Measurements from ENCODE around the gene AKAP3.

DNA sequence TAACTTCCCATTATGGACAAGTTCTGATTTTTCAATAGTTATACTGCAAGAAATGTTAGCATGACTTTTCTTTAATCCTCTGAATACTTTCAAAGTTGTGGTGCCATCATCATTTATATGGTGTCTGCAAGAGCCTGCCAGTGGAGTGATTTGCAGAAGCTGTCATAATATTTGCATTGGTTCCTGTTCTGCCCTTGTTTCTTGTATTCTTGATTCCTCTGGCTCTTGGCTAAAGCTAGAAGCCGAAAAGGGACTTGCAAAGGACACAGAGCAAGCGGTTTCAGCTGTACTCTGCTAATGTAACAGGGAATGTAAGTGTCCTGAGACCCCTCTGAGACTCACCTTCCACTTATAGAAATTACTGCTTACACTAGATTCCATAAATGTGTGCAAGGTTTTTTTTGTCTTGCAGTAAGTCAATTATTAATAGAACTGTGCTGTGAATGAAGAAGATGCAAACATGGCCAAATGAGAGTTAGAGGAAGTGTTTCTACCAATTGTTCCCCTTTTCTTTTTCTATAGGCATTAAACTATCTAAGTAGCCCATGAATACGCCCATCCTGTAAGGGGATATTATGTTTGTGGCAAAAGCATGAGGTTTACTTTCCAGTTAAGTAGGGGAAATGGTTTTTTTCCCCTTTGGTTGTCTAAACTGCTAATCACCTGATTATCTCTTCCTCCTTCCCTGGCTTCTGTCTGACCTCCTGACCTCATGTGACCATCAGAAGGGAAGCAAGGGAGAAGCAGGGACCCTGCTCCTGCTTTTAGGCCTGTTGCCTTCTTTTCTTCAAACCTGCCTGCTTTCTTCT is 81.6 kb downstream of the AKAP3 start:
- TF ChIP-seq ZNF155 (tag by site-specific recombination; IDR thresholded peaks at IDR 0.05): no peak
- TF ChIP-seq ZNF626 (tag by site-specific recombination; IDR thresholded peaks at IDR 0.05): no peak
- TF ChIP-seq, protein P1, sequence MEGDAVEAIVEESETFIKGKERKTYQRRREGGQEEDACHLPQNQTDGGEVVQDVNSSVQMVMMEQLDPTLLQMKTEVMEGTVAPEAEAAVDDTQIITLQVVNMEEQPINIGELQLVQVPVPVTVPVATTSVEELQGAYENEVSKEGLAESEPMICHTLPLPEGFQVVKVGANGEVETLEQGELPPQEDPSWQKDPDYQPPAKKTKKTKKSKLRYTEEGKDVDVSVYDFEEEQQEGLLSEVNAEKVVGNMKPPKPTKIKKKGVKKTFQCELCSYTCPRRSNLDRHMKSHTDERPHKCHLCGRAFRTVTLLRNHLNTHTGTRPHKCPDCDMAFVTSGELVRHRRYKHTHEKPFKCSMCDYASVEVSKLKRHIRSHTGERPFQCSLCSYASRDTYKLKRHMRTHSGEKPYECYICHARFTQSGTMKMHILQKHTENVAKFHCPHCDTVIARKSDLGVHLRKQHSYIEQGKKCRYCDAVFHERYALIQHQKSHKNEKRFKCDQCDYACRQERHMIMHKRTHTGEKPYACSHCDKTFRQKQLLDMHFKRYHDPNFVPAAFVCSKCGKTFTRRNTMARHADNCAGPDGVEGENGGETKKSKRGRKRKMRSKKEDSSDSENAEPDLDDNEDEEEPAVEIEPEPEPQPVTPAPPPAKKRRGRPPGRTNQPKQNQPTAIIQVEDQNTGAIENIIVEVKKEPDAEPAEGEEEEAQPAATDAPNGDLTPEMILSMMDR (tag by site-specific recombination; IDR thresholded peaks at IDR 0.05): no peak
- TF ChIP-seq, protein P2, sequence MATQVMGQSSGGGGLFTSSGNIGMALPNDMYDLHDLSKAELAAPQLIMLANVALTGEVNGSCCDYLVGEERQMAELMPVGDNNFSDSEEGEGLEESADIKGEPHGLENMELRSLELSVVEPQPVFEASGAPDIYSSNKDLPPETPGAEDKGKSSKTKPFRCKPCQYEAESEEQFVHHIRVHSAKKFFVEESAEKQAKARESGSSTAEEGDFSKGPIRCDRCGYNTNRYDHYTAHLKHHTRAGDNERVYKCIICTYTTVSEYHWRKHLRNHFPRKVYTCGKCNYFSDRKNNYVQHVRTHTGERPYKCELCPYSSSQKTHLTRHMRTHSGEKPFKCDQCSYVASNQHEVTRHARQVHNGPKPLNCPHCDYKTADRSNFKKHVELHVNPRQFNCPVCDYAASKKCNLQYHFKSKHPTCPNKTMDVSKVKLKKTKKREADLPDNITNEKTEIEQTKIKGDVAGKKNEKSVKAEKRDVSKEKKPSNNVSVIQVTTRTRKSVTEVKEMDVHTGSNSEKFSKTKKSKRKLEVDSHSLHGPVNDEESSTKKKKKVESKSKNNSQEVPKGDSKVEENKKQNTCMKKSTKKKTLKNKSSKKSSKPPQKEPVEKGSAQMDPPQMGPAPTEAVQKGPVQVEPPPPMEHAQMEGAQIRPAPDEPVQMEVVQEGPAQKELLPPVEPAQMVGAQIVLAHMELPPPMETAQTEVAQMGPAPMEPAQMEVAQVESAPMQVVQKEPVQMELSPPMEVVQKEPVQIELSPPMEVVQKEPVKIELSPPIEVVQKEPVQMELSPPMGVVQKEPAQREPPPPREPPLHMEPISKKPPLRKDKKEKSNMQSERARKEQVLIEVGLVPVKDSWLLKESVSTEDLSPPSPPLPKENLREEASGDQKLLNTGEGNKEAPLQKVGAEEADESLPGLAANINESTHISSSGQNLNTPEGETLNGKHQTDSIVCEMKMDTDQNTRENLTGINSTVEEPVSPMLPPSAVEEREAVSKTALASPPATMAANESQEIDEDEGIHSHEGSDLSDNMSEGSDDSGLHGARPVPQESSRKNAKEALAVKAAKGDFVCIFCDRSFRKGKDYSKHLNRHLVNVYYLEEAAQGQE (tag by site-specific recombination; IDR thresholded peaks at IDR 0.05): no peak
- TF ChIP-seq, protein P3, sequence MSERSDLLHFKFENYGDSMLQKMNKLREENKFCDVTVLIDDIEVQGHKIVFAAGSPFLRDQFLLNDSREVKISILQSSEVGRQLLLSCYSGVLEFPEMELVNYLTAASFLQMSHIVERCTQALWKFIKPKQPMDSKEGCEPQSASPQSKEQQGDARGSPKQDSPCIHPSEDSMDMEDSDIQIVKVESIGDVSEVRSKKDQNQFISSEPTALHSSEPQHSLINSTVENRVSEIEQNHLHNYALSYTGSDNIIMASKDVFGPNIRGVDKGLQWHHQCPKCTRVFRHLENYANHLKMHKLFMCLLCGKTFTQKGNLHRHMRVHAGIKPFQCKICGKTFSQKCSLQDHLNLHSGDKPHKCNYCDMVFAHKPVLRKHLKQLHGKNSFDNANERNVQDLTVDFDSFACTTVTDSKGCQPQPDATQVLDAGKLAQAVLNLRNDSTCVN (tag by site-specific recombination; optimal IDR thresholded peaks at IDR 0.05): no peak
- TF ChIP-seq, protein P4, sequence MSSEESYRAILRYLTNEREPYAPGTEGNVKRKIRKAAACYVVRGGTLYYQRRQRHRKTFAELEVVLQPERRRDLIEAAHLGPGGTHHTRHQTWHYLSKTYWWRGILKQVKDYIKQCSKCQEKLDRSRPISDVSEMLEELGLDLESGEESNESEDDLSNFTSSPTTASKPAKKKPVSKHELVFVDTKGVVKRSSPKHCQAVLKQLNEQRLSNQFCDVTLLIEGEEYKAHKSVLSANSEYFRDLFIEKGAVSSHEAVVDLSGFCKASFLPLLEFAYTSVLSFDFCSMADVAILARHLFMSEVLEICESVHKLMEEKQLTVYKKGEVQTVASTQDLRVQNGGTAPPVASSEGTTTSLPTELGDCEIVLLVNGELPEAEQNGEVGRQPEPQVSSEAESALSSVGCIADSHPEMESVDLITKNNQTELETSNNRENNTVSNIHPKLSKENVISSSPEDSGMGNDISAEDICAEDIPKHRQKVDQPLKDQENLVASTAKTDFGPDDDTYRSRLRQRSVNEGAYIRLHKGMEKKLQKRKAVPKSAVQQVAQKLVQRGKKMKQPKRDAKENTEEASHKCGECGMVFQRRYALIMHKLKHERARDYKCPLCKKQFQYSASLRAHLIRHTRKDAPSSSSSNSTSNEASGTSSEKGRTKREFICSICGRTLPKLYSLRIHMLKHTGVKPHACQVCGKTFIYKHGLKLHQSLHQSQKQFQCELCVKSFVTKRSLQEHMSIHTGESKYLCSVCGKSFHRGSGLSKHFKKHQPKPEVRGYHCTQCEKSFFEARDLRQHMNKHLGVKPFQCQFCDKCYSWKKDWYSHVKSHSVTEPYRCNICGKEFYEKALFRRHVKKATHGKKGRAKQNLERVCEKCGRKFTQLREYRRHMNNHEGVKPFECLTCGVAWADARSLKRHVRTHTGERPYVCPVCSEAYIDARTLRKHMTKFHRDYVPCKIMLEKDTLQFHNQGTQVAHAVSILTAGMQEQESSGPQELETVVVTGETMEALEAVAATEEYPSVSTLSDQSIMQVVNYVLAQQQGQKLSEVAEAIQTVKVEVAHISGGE (tag by site-specific recombination; conservative IDR thresholded peaks at IDR 0.05; ENCODE audit: low read depth): no peak
- TF ChIP-seq ZSCAN30 (tag by site-specific recombination; IDR thresholded peaks at IDR 0.05): no peak
- no peak for TF ChIP-seq ZNF335 (tag by site-specific recombination; conservative IDR thresholded peaks at IDR 0.05)
- TF ChIP-seq, protein P5, sequence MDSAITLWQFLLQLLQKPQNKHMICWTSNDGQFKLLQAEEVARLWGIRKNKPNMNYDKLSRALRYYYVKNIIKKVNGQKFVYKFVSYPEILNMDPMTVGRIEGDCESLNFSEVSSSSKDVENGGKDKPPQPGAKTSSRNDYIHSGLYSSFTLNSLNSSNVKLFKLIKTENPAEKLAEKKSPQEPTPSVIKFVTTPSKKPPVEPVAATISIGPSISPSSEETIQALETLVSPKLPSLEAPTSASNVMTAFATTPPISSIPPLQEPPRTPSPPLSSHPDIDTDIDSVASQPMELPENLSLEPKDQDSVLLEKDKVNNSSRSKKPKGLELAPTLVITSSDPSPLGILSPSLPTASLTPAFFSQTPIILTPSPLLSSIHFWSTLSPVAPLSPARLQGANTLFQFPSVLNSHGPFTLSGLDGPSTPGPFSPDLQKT (IDR thresholded peaks at IDR 0.05; ENCODE audit: borderline replicate concordance, low read depth, low read length): no peak
- TF ChIP-seq KLF1 (tag by site-specific recombination; IDR thresholded peaks at IDR 0.05): no peak
- no peak for TF ChIP-seq YY1 (tag by site-specific recombination; IDR thresholded peaks at IDR 0.05)
- TF ChIP-seq ZNF16 (tag by site-specific recombination; IDR thresholded peaks at IDR 0.05; ENCODE audit: low read depth): no peak
